Liver (tissue), 9 donors: ENCODE results near the gene SLC9A2. TPM values are rescaled to one million over a fixed set of nuclear protein-coding genes. Genes with fewer than 3 reads are reported as not detected.

ENCODE experiments used
- DNase-seq: peaks from one replicate; pipeline ENCODE4 v3.0.0-alpha.2; 2017; ENCODE audit warnings: low spot score
- H3K27ac ChIP-seq, 2 donors: one replicate each; pipeline ENCODE4 v1.7.0; 2013; ENCODE audit warnings: inconsistent platforms in 2 of 2, low read length in 2 of 2, control low read depth in 1 of 2, low read depth in 1 of 2, mild to moderate bottlenecking in 1 of 2
- H3K27me3 ChIP-seq, 4 donors: one replicate each; pipeline versions ENCODE4 v1.6.1 to v1.7.0; 2013; ENCODE audit warnings: low read length in 3 of 4, inconsistent platforms in 1 of 4, mild to moderate bottlenecking in 1 of 4, moderate library complexity in 1 of 4; ENCODE audit not compliant: control insufficient read depth in 4 of 4, insufficient read depth in 4 of 4
- H3K36me3 ChIP-seq, 4 donors: one replicate each; pipeline versions ENCODE4 v1.6.1 to v1.7.0; 2013; ENCODE audit warnings: low read length in 3 of 4, mild to moderate bottlenecking in 3 of 4, low read depth in 1 of 4, moderate library complexity in 1 of 4; ENCODE audit not compliant: control insufficient read depth in 4 of 4, insufficient read depth in 3 of 4
- H3K4me1 ChIP-seq, 4 donors: one replicate each; pipeline versions ENCODE4 v1.6.1 to v1.7.0; 2013; ENCODE audit warnings: low read length in 3 of 4, mild to moderate bottlenecking in 3 of 4, moderate library complexity in 1 of 4; ENCODE audit not compliant: control insufficient read depth in 4 of 4, insufficient read depth in 4 of 4
- H3K4me3 ChIP-seq, 3 donors: one replicate each; pipeline versions ENCODE4 v1.6.1 to v1.7.0; 2013; ENCODE audit warnings: low read length in 3 of 3, control low read depth in 1 of 3, low read depth in 1 of 3, mild to moderate bottlenecking in 1 of 3
- H3K9ac ChIP-seq, 2 donors: one replicate each; pipeline ENCODE4 v1.7.0; 2013; ENCODE audit warnings: low read length in 2 of 2, mild to moderate bottlenecking in 2 of 2, moderate library complexity in 2 of 2, control low read depth in 1 of 2, low read depth in 1 of 2
- H3K9me3 ChIP-seq, 4 donors: one replicate each; pipeline versions ENCODE4 v1.6.1 to v1.7.0; 2013; ENCODE audit warnings: low read length in 3 of 4; ENCODE audit not compliant: control insufficient read depth in 4 of 4
- CTCF ChIP-seq: fragments of 150-350 bp; IDR thresholded peaks from 2 replicates; pipeline ENCODE4 v1.5.1; 2017; ENCODE audit warnings: improper control_type of control experiment, low read depth, low read length; ENCODE audit not compliant: missing input control
- EGR1 ChIP-seq, 2 donors: IDR thresholded peaks; 2 replicates each; pipeline ENCODE4 v1.6.1; 2016 to 2018; ENCODE audit warnings: antibody characterized with exemption in 2 of 2, low read depth in 2 of 2
- FOXA1 ChIP-seq: IDR thresholded peaks from 2 replicates; pipeline ENCODE4 v1.6.1; 2016; ENCODE audit warnings: antibody characterized with exemption
- GABPA ChIP-seq, 2 donors: IDR thresholded peaks in 1 of 2; conservative IDR thresholded peaks in 1 of 2; 2 replicates each; pipeline ENCODE4 v1.6.1; 2016; ENCODE audit warnings: antibody characterized with exemption in 2 of 2, mild to moderate bottlenecking in 1 of 2, moderate library complexity in 1 of 2
- HNF4G ChIP-seq: IDR thresholded peaks from 2 replicates; pipeline ENCODE4 v1.6.1; 2016; ENCODE audit warnings: antibody characterized with exemption
- JUND ChIP-seq, 2 donors: IDR thresholded peaks; 2 replicates each; pipeline ENCODE4 v1.6.1; 2016; ENCODE audit warnings: antibody characterized with exemption in 2 of 2
- MAX ChIP-seq: IDR thresholded peaks from 2 replicates; pipeline ENCODE4 v1.6.1; 2016; ENCODE audit warnings: antibody characterized with exemption
- NR2F2 ChIP-seq: IDR thresholded peaks from 2 replicates; pipeline ENCODE4 v1.6.1; 2016; ENCODE audit warnings: antibody characterized with exemption
- RAD21 ChIP-seq, 2 donors: IDR thresholded peaks; 2 replicates each; pipeline ENCODE4 v1.6.1; 2016; ENCODE audit warnings: antibody characterized with exemption in 2 of 2, mild to moderate bottlenecking in 2 of 2
- REST ChIP-seq: IDR thresholded peaks from 2 replicates; pipeline ENCODE4 v1.6.1; 2016; ENCODE audit warnings: antibody characterized with exemption, mild to moderate bottlenecking
- RXRA ChIP-seq, 2 donors: IDR thresholded peaks; 2 replicates each; pipeline ENCODE4 v1.6.1; 2017 to 2018; ENCODE audit warnings: antibody characterized with exemption in 2 of 2, mild to moderate bottlenecking in 1 of 2
- TAF1 ChIP-seq: conservative IDR thresholded peaks from 2 replicates; pipeline ENCODE4 v1.6.1; 2016; ENCODE audit warnings: antibody characterized with exemption, mild to moderate bottlenecking
- YY1 ChIP-seq: IDR thresholded peaks from 2 replicates; pipeline ENCODE4 v1.6.1; 2016; ENCODE audit warnings: antibody characterized with exemption, mild to moderate bottlenecking
- ZBTB33 ChIP-seq: IDR thresholded peaks from 2 replicates; pipeline ENCODE4 v1.6.1; 2016; ENCODE audit warnings: antibody characterized with exemption
- WGBS: extraction: QIAGEN DNeasy Blood & Tissue Kit; methylation state at CpG from one replicate; pipeline ENCODE4 v1.1.7; 2013; 5-methylcytosine and 5-hydroxymethylcytosine counted together
- polyA plus RNA-seq, 2 donors: library from polyadenylated mRNA; stranded (reverse) in 1 of 2; unstranded in 1 of 2; fragments of 200-250 nt in 1 of 2; fragments of >200 nt in 1 of 2; fragmentation: Nextera tagmentation in 1 of 2; extraction: Ambion mirVana in 1 of 2; gene quantifications; one replicate each; pipeline versions ENCODE4 v1.2.1 to v1.2.3, GENCODE V29; 2013 to 2015
- total RNA-seq, 2 donors: library from RNA; depleted of rRNA; stranded (reverse); fragments of >200 nt; gene quantifications; one replicate each; pipeline ENCODE4 v1.2.3, GENCODE V29; 2014
- donor health status: healthy.
- donor health status: healthy.
- donor health status: healthy.
- donor health status: healthy.
- donor health status: healthy.

The SLC9A2 gene
- total and polyA plus RNA-seq, 4 donors, result under 0.01 to 0.05 (median 0.01) TPM; not detected in 1

GRCh38 chr2:102594445-102595016, 24.8 kb upstream of the SLC9A2 start:
- Histone ChIP-seq H3K27ac (no peak overlapping the region), H3K9ac (no peak overlapping the region), H3K4me1 (no peaks in the 10 kb centered on the region), H3K27me3 (peaks cover 0 to 2% (median under 1%) of the 10 kb centered on the region in 4 donors), H3K9me3 (no peaks in the 10 kb centered on the region), H3K36me3 (no peaks in the 10 kb centered on the region), H3K4me3 (no peak overlapping the region)
- TF ChIP-seq CTCF, result no peak
- TF ChIP-seq REST, result no peak
- TF ChIP-seq HNF4G, result no peak
- TF ChIP-seq RXRA (IDR thresholded peaks at IDR 0.05), result no peak
- no peak for TF ChIP-seq JUND (IDR thresholded peaks at IDR 0.05)
- no peak for TF ChIP-seq GABPA (IDR thresholded peaks at IDR 0.05 in 1 of 2, conservative IDR thresholded peaks at IDR 0.05 in 1 of 2)
- no peak for TF ChIP-seq ZBTB33
- TF ChIP-seq MAX, result no peak
- no peak for TF ChIP-seq TAF1
- TF ChIP-seq RAD21 (IDR thresholded peaks at IDR 0.05), result no peak
- no peak for TF ChIP-seq NR2F2
- 75% methylated on average over 6 of the region's 6 CpGs for WGBS
- no peak for DNase-seq

- no peak overlapping the region for H3K27ac ChIP-seq
- H3K9me3 ChIP-seq, result no peaks in the 10 kb centered on the region
- no peaks in the 10 kb centered on the region for H3K36me3 ChIP-seq
- DNase-seq, result no peak
- H3K27me3 ChIP-seq, result peaks cover 0 to 2% (median 0%) of the 10 kb centered on the region in 4 donors
- H3K4me3 ChIP-seq, result no peak overlapping the region
- WGBS, result 67% methylated on average over 9 of the region's 9 CpGs
- H3K9ac ChIP-seq, result no peak overlapping the region
- H3K4me1 ChIP-seq, result no peaks in the 10 kb centered on the region
- TF ChIP-seq HNF4G (no peak), JUND (IDR thresholded peaks at IDR 0.05) (no peak), EGR1 (IDR thresholded peaks at IDR 0.05; ENCODE audit: low read depth in 2 of 2) (no peak), ZBTB33 (no peak), CTCF (no peak), FOXA1 (no peak), REST (no peak), MAX (no peak), YY1 (no peak), TAF1 (no peak)
Observed at GRCh38 chr2:102597788-102598187, 21.6 kb upstream of the SLC9A2 start.
